Umbilical cord (tissue), 2 donors: ENCODE data around the gene TMEM26. TPM values are rescaled to one million over a fixed set of nuclear protein-coding genes. Genes with fewer than 3 reads are reported as not detected.
"Not testable (repeated sequence)": the region's sequence is repeated elsewhere in the genome, so short reads cannot be mapped to it uniquely, and the experiment has no call there.

Experiments used
- DNase-seq: peaks from one replicate; pipeline ENCODE4 v3.0.0-alpha.2; 2015; ENCODE audit warnings: low spot score
- total RNA-seq: library from RNA; depleted of rRNA; stranded (reverse); fragments of >200 nt; gene quantifications from one replicate; pipeline ENCODE4 v1.2.3, GENCODE V29; 2014; ENCODE audit warnings: low replicate concordance; ENCODE audit not compliant: insufficient read depth

TMEM26 gene
- total RNA-seq, 1 donor from 2014 or later = 1.9 TPM

GRCh38 chr10:61400524-61400923 lies 52.7 kb downstream of the TMEM26 start:
- no peak for DNase-seq

- no peak for DNase-seq
Measured at GRCh38 chr10:61399406-61399805, 53.8 kb downstream of the TMEM26 start.

DNA sequence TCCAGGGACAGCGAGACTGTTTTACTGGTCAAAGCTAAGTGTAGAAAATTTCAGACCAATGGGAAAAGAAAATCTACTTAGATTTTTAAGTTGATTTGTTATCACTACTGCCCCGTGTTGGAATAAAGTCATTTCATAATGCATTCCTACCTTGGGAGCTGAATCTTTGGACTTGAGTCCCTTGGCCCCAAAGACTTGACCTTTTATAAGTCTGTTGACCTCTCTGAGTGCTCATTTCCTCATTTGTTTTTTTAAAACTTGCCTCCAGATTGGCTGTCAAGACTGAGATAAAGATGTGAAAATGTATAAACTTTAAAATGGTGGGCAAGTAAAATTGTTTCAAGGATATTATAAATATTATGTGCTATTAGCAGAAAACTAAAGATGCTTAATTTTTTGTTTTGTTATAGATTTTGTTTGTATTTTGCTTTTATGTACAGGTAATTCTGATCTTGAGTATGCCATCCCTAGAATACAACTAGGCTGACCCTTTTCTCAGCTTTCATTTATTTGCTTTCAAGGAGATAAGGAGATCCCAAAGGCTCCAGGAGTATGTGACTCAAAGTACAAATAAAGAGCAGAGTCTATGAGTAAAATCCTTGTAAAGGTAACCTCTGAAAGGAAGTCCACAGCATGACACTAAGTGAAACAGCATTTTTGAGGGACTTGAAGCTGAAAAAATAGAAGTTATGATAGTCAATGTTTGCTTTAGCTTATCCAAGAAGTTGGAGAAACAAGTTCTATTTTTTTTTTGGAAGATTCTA lies 54.6 kb downstream of the TMEM26 start:
- DNase-seq = no peak

GRCh38 chr10:61397175-61397986 lies 55.8 kb downstream of the TMEM26 start:
- DNase-seq = peak; percentile 36

DNA sequence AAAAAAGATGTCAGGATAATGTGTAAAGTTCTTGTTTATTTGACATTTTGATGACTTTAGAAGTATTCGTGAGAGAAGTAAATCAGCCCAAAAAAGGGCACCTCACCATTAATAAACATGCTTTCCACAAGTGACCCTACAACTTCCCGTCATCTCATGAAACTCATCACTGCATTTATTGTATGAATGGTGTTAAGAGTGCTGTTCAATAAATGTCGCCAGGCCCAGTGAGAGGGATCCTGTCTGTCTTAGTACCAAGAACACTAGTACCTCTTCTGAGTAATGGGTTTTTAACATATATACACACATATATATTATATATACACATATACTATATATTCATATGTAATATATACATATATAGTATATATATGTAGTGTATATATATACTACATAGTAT lies 61.9 kb downstream of the TMEM26 start:
- DNase-seq = no peak

- no peak for DNase-seq
Measured at GRCh38 chr10:61390851-61391250, 62.3 kb downstream of the TMEM26 start.

- DNase-seq = no peak
Measured at GRCh38 chr10:61389887-61390286, 63.3 kb downstream of the TMEM26 start.

DNA sequence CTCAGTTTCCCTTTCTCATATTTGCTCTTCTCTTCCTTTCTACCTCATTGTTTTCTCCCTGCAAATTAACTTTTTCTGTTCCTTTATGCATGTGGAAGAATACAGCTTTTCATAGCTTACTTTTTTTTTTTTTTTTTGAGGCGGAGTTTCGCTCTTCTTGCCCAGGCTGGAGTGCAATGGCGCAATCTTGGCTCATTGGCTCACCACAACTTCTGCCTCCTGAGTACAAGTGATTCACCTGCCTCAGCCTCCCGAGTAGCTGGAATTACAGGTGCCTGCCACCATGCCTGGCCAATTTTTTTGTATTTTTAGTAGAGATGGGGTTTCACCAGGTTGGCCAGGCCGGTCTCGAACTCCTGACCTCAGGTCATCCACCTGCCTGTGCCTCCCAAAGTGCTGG lies 64.2 kb downstream of the TMEM26 start:
- DNase-seq = not testable (repeated sequence)

- no peak for DNase-seq
Measured at GRCh38 chr10:61385231-61386001, 67.8 kb downstream of the TMEM26 start.

GRCh38 chr10:61381153-61381552 lies 72.0 kb downstream of the TMEM26 start:
- DNase-seq = not testable (repeated sequence)

- DNase-seq = no peak
Measured at GRCh38 chr10:61378865-61379264, 74.3 kb downstream of the TMEM26 start.

DNA sequence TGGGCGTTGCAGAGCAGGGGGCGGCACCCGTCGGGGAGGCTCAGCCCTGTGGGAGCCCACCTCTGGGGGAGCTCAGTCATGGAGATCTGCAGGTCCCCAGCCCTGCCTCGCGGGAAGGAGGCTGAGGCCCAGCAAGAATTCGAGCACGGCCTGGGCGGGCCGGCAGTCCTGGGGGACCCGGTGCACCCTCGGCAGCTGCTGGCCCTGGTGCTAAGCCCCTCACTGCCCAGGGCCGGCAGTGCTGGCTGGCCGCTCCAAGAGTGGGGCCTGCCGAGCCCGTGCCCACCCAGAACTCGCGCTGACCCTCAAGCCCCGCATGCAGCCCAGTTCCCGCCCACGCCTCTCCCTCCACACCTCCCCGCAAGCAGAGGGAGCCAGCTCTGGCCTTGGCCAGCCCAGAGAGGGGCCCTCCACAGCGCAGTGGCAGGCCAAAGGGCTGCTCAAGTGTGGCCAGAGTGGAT lies 76.2 kb downstream of the TMEM26 start:
- no peak for DNase-seq

DNA sequence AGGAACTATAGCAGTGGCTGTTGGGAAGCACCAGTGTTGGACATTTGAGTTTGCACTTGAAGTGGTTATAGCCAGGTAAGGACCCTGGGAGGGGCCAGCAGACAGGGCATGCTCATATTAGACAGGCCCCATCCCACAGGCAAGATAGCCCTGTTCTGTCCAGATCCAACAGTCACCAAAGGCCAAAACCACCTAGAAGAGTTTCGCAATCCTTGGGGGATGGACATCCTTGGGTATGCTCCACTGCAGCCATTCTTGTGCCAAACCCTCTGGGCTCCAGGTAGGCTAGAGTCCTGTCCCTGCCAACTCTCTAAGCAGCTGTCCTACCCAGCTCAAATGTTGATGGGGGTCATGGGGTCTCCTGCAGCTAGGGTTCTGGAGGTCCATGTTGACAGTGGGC lies 76.8 kb downstream of the TMEM26 start:
- DNase-seq = no peak

GRCh38 chr10:61366365-61366764 lies 86.8 kb downstream of the TMEM26 start:
- no peak for DNase-seq

GRCh38 chr10:61364619-61365018 lies 88.6 kb downstream of the TMEM26 start:
- DNase-seq = no peak

GRCh38 chr10:61363006-61363405 lies 90.2 kb downstream of the TMEM26 start:
- DNase-seq = no peak

DNA sequence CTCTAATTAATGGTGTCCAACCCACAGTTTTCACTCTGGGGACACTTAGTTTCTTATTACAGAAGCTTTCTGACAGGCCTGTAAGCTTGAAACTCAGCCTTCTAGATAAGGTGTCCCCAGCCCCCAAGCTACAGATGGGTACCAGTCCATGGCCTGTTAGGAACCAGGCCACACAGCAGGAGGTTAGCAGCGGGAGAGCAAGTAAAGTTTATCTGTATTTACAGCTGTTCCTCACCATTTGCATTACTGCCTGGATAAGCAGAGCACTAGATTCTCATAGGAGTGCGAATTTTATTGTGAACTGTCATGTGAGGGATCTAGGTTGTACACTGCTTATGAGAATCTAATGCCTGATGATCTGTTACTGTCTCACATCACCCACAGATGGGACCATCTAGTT lies 93.7 kb downstream of the TMEM26 start:
- DNase-seq = no peak

GRCh38 chr10:61357687-61358086 lies 95.5 kb downstream of the TMEM26 start:
- DNase-seq = no peak
